HCT116 (cell line): ENCODE results near the gene MIPEP. TPM values are rescaled to one million over a fixed set of nuclear protein-coding genes. Genes with fewer than 3 reads are reported as not detected.

Experiments used
- ATAC-seq: fragments of 200-7000 bp; cut with Tn5 transposase; 2 replicates; pipeline ENCODE4 v1.9.1; 2020; ENCODE audit warnings: mild to moderate bottlenecking, moderate library complexity
- BruUV-seq: library from RNA; stranded (reverse); fragments of 400-500 nt; replicated peaks from 2 replicates; lab custom pipeline; 2021; lab: Mats Ljungman, UMichigan
- CTCF ChIA-PET: fragments of 300-600 bp; sonication (Branson Sonifier 250); formaldehyde crosslinking; loops from one replicate; lab custom pipeline; 2021; ENCODE audit warnings: antibody characterized with exemption; lab: Charles Lee
- POLR2A ChIA-PET: fragments of 300-600, 350-600 bp; sonication (Branson Sonifier 250); formaldehyde crosslinking; loops from one replicate; lab custom pipeline; 2021; ENCODE audit warnings: antibody characterized with exemption; lab: Charles Lee
- RAD21 ChIA-PET, 2 experiments: fragments of 300-600 bp; sonication (Branson Sonifier 250); formaldehyde crosslinking; loops; one replicate each; lab custom pipeline; 2023; ENCODE audit warnings: low total read pairs in 2 of 2; ENCODE audit not compliant: uncharacterized antibody in 2 of 2, unreplicated experiment in 2 of 2, low non-redundant PET in 1 of 2; lab: Charles Lee
- DNase-seq: peaks from one replicate; pipeline ENCODE4 v3.0.0-alpha.2; 2010; ENCODE audit warnings: low read depth, low spot score
- H2AFZ ChIP-seq: fragments of 200-600 bp; shearing (Covaris generic), sonication (generic); 2 replicates; pipeline ENCODE4 v1.6.1; 2017; ENCODE audit warnings: low read depth, mixed run types, mixed read lengths, antibody characterized with exemption, low read length; ENCODE audit not compliant: poor library complexity, severe bottlenecking
- H3K27ac ChIP-seq: 2 replicates; pipeline ENCODE4 v1.5.1; 2012; ENCODE audit warnings: low read depth, low read length
- H3K27me3 ChIP-seq: fragments of 200-600 bp; sonication (generic); 2 replicates; pipeline ENCODE4 v1.6.1; 2016; ENCODE audit warnings: mixed run types, low read length, mixed read lengths; ENCODE audit not compliant: insufficient read depth
- H3K36me3 ChIP-seq, 2 experiments: fragments of 200-500 bp in 1 of 2; fragments of 200-600 bp in 1 of 2; sonication (Bioruptor generic) in 1 of 2; sonication (generic) in 1 of 2; 2 replicates each; pipeline versions ENCODE4 v1.5.1 to v1.6.1; 2014 to 2016; ENCODE audit warnings: low read length in 2 of 2, inconsistent platforms in 1 of 2, mixed read lengths in 1 of 2, mixed run types in 1 of 2; ENCODE audit not compliant: insufficient read depth in 2 of 2, control insufficient read depth in 1 of 2
- H3K4me1 ChIP-seq, 2 experiments: fragments of 200-600 bp in 1 of 2; sonication (generic) in 1 of 2; 2 replicates each; pipeline versions ENCODE4 v1.5.1 to v1.6.1; 2012 to 2017; ENCODE audit warnings: low read length in 2 of 2, inconsistent platforms in 1 of 2, mild to moderate bottlenecking in 1 of 2, mixed read lengths in 1 of 2, mixed run types in 1 of 2, moderate library complexity in 1 of 2; ENCODE audit not compliant: insufficient read depth in 2 of 2, control insufficient read depth in 1 of 2
- H3K4me2 ChIP-seq: fragments of 200-600 bp; sonication (generic); 2 replicates; pipeline ENCODE4 v1.6.1; 2017; ENCODE audit warnings: mixed run types, low read length, mixed read lengths
- H3K4me3 ChIP-seq, 2 experiments: fragments of 200-600 bp in 1 of 2; sonication (generic) in 1 of 2; replicated peaks in 1 of 2; 2 replicates each; pipeline ENCODE4 v1.5.1; 2011 to 2016; ENCODE audit warnings: low read length in 2 of 2, control low read depth in 1 of 2, low read depth in 1 of 2, mild to moderate bottlenecking in 1 of 2, mixed read lengths in 1 of 2, mixed run types in 1 of 2
- H3K79me2 ChIP-seq: fragments of 200-600 bp; sonication (generic); 2 replicates; pipeline ENCODE4 v1.6.1; 2017; ENCODE audit warnings: mild to moderate bottlenecking, mixed run types, low read length, moderate library complexity, mixed read lengths; ENCODE audit not compliant: insufficient read depth
- H3K9ac ChIP-seq: fragments of 200-600 bp; sonication (generic); 2 replicates; pipeline ENCODE4 v1.6.1; 2016; ENCODE audit warnings: low read length, mixed read lengths
- H3K9me2 ChIP-seq: fragments of 200-600 bp; sonication (generic), shearing (Covaris generic); 2 replicates; pipeline ENCODE4 v1.6.1; 2017; ENCODE audit warnings: mixed run types, mild to moderate bottlenecking, moderate library complexity; ENCODE audit not compliant: insufficient read depth
- H3K9me3 ChIP-seq, 2 experiments: fragments of 200-500 bp in 1 of 2; fragments of 200-600 bp in 1 of 2; sonication (Bioruptor generic) in 1 of 2; sonication (generic) in 1 of 2; 2 replicates each; pipeline ENCODE4 v1.6.1; 2014 to 2017; ENCODE audit warnings: low read length in 2 of 2, mixed read lengths in 2 of 2, inconsistent platforms in 1 of 2, low read depth in 1 of 2, mild to moderate bottlenecking in 1 of 2, mixed run types in 1 of 2, moderate library complexity in 1 of 2; ENCODE audit not compliant: control insufficient read depth in 1 of 2, insufficient read depth in 1 of 2
- H4K20me1 ChIP-seq: fragments of 200-600 bp; sonication (generic), shearing (Covaris generic); 2 replicates; pipeline ENCODE4 v1.6.1; 2017; ENCODE audit warnings: mixed run types, mild to moderate bottlenecking, moderate library complexity; ENCODE audit not compliant: insufficient read depth
- EGR1 ChIP-seq: IDR thresholded peaks from 2 replicates; pipeline ENCODE4 v1.6.1; 2012; ENCODE audit warnings: low read depth
- POLR2AphosphoS5 ChIP-seq: IDR thresholded peaks from 2 replicates; pipeline ENCODE4 v1.6.1; 2011; ENCODE audit warnings: mild to moderate bottlenecking, low read depth, low read length, moderate library complexity
- SP1 ChIP-seq: IDR thresholded peaks from 2 replicates; pipeline ENCODE4 v1.6.1; 2012; ENCODE audit warnings: low read depth
- SRF ChIP-seq: IDR thresholded peaks from 2 replicates; pipeline ENCODE4 v1.6.1; 2012; ENCODE audit warnings: low read depth
- TCF7L2 ChIP-seq: IDR thresholded peaks from 2 replicates; pipeline ENCODE4 v1.7.0; 2011; ENCODE audit warnings: borderline replicate concordance, inconsistent platforms; ENCODE audit not compliant: insufficient read depth, insufficient read length; ENCODE audit errors: extremely low read depth
- YY1 ChIP-seq: IDR thresholded peaks from 2 replicates; pipeline ENCODE4 v1.6.1; 2011; ENCODE audit warnings: low read length, low read depth, moderate library complexity, mild to moderate bottlenecking; ENCODE audit not compliant: insufficient replicate concordance; ENCODE audit errors: extremely low read depth
- ZFX ChIP-seq: fragments of 450-650 bp; IDR thresholded peaks from 2 replicates; pipeline ENCODE4 v1.6.1; 2017
- intact Hi-C: fragments of 100-400 bp; cut with micrococcal nuclease; formaldehyde crosslinking; loops from 2 replicates; pipeline ENCODE4 v1.10.0; 2022
- total RNA-seq: library from RNA; stranded (reverse); gene quantifications from one replicate; pipeline ENCODE4 v1.2.1, GENCODE V29; 2021; ENCODE audit not compliant: unreplicated experiment
- TF ChIP-seq, protein P1 (sequence below), 3 experiments: fragments of 200-600 bp in 1 of 3; sonication (generic) in 1 of 3; IDR thresholded peaks in 2 of 3; conservative IDR thresholded peaks in 1 of 3; 2 replicates each; pipeline ENCODE4 v1.5.1; 2012 to 2017; ENCODE audit warnings: low read depth in 2 of 3, low read length in 2 of 3, antibody characterized with exemption in 1 of 3, borderline replicate concordance in 1 of 3, control low read depth in 1 of 3, mild to moderate bottlenecking in 1 of 3, mixed read lengths in 1 of 3, mixed run types in 1 of 3, moderate library complexity in 1 of 3; ENCODE audit not compliant: insufficient read depth in 1 of 3
- TF ChIP-seq, protein P2 (sequence below): IDR thresholded peaks from 2 replicates; pipeline ENCODE4 v1.6.1; 2011; ENCODE audit warnings: mild to moderate bottlenecking, low read length, moderate library complexity; ENCODE audit not compliant: insufficient replicate concordance; ENCODE audit errors: extremely low read depth

The MIPEP gene
- total RNA-seq, 1 experiment from 2014 or later = 33.3 TPM

GRCh38 chr13:23828086-23828485 lies 61.1 kb downstream of the MIPEP start:
- TF ChIP-seq ZFX = no peak
- TF ChIP-seq, protein P1, sequence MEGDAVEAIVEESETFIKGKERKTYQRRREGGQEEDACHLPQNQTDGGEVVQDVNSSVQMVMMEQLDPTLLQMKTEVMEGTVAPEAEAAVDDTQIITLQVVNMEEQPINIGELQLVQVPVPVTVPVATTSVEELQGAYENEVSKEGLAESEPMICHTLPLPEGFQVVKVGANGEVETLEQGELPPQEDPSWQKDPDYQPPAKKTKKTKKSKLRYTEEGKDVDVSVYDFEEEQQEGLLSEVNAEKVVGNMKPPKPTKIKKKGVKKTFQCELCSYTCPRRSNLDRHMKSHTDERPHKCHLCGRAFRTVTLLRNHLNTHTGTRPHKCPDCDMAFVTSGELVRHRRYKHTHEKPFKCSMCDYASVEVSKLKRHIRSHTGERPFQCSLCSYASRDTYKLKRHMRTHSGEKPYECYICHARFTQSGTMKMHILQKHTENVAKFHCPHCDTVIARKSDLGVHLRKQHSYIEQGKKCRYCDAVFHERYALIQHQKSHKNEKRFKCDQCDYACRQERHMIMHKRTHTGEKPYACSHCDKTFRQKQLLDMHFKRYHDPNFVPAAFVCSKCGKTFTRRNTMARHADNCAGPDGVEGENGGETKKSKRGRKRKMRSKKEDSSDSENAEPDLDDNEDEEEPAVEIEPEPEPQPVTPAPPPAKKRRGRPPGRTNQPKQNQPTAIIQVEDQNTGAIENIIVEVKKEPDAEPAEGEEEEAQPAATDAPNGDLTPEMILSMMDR (IDR thresholded peaks at IDR 0.05 in 2 of 3, conservative IDR thresholded peaks at IDR 0.05 in 1 of 3; ENCODE audit: borderline replicate concordance in 1 of 3, insufficient read depth in 1 of 3, low read depth in 2 of 3, low read length in 2 of 3) = no peak
- no peak for TF ChIP-seq EGR1
- TF ChIP-seq POLR2AphosphoS5 = no peak
- Histone ChIP-seq H3K9ac (no peak overlapping the region), H3K27ac (no peak overlapping the region), H3K4me1 (no peaks in the 10 kb centered on the region), H3K79me2 (no peaks in the 10 kb centered on the region), H3K4me3 (no peak overlapping the region), H3K4me2 (no peak overlapping the region), H2AFZ (no peak overlapping the region), H3K36me3 (no peaks in the 10 kb centered on the region), H3K27me3 (no peaks in the 10 kb centered on the region), H3K9me3 (no peaks in the 10 kb centered on the region), H3K9me2 (no peaks in the 10 kb centered on the region), H4K20me1 (no peaks in the 10 kb centered on the region)
- intact Hi-C loops = no loop called here
- ATAC-seq (no peak), DNase-seq (no peak)
- POLR2A ChIA-PET = no interaction called here
- CTCF ChIA-PET = no interaction called here
- RAD21 ChIA-PET = interaction anchor here in 1 of 2 experiments (0.6 kb wide), 1 partner anchor 329 kb away, joined by 3 read pairs; no protein-coding TSS in a partner anchor
- BruUV-seq = no TSS peak

DNA sequence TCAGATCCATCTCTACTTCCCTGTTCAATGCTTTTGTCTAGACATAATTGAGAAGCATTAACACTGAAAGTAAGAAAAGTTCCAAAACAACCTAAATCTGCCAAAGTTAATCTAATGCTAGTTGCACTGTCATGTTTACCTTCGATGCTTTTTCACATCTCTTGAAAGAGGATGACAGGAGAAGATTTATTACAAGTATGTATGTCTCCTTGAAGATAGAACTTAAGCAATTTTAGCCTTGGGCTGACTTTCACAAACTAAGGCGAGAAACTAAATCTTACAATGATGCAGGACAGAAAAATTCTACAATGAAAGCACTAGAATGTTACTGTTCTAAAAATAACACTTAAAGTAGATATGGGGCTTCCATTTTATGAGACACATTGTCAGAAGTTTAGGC lies 64.0 kb downstream of the MIPEP start:
- CTCF ChIA-PET = no interaction called here
- TF ChIP-seq YY1 (no peak), SP1 (no peak), ZFX (no peak), SRF (no peak), TCF7L2 (no peak)
- TF ChIP-seq, protein P2, sequence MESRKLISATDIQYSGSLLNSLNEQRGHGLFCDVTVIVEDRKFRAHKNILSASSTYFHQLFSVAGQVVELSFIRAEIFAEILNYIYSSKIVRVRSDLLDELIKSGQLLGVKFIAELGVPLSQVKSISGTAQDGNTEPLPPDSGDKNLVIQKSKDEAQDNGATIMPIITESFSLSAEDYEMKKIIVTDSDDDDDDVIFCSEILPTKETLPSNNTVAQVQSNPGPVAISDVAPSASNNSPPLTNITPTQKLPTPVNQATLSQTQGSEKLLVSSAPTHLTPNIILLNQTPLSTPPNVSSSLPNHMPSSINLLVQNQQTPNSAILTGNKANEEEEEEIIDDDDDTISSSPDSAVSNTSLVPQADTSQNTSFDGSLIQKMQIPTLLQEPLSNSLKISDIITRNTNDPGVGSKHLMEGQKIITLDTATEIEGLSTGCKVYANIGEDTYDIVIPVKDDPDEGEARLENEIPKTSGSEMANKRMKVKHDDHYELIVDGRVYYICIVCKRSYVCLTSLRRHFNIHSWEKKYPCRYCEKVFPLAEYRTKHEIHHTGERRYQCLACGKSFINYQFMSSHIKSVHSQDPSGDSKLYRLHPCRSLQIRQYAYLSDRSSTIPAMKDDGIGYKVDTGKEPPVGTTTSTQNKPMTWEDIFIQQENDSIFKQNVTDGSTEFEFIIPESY = no peak
- no peak for ATAC-seq

More for the DNA sequence above, 64.0 kb downstream of the MIPEP start:
- H3K4me3 ChIP-seq = no peak overlapping the region
- no peaks in the 10 kb centered on the region for H3K36me3 ChIP-seq
- no peak for DNase-seq
- no peak overlapping the region for H2AFZ ChIP-seq
- ChIA-PET RAD21 (no interaction called here), POLR2A (no interaction called here)
- no peak overlapping the region for H3K27ac ChIP-seq
- H3K9ac ChIP-seq = no peak overlapping the region
- no peaks in the 10 kb centered on the region for H3K9me2 ChIP-seq
- H3K27me3 ChIP-seq = no peaks in the 10 kb centered on the region
- H3K9me3 ChIP-seq = no peaks in the 10 kb centered on the region
- no TSS peak for BruUV-seq
- intact Hi-C loops = no loop called here
- H4K20me1 ChIP-seq = no peaks in the 10 kb centered on the region
- H3K4me2 ChIP-seq = no peak overlapping the region
- no peaks in the 10 kb centered on the region for H3K79me2 ChIP-seq
- H3K4me1 ChIP-seq = no peaks in the 10 kb centered on the region
